GM18861 (cell line): ENCODE results near the gene MKKS.

Source experiments
- ATAC-seq: cut with Tn5 transposase; IDR thresholded peaks from one replicate; pipeline ENCODE4 v1.9.1; 2021; ENCODE audit not compliant: unreplicated experiment

Gene MKKS

GRCh38 chr20:10433623-10434466, at the start of gene MKKS:
Gene MKKS, minus strand, starts transcription at chr20:10434222. Its CDS starts 20,708 bp downstream, at chr20:10413514.
- ATAC-seq: peak; percentile 33

- no peak for ATAC-seq
These were observed 49.7 kb upstream of the MKKS start for GRCh38 chr20:10483691-10484090.

- no peak for ATAC-seq
These were observed 47.7 kb upstream of the MKKS start for GRCh38 chr20:10481676-10482075.

- no peak for ATAC-seq
These were observed 44.9 kb upstream of the MKKS start for GRCh38 chr20:10478930-10479329.

GRCh38 chr20:10478205-10478604, 44.2 kb upstream of the MKKS start:
- ATAC-seq: peak; percentile 74

- ATAC-seq: peak; percentile 71
These were observed 42.3 kb upstream of the MKKS start for GRCh38 chr20:10476319-10476724.

- no peak for ATAC-seq
These were observed 41.2 kb upstream of the MKKS start for GRCh38 chr20:10475225-10475624.

- no peak for ATAC-seq
These were observed 40.7 kb upstream of the MKKS start for GRCh38 chr20:10474606-10475184.

- ATAC-seq: no peak
These were observed 38.8 kb upstream of the MKKS start for GRCh38 chr20:10472871-10473270.

- ATAC-seq: no peak
These were observed 36.3 kb upstream of the MKKS start for GRCh38 chr20:10470276-10470675.

- ATAC-seq: peak; percentile 72
These were observed 35.6 kb upstream of the MKKS start for GRCh38 chr20:10469599-10469998.

GRCh38 chr20:10469056-10469455, 35.0 kb upstream of the MKKS start:
- no peak for ATAC-seq

GRCh38 chr20:10468340-10468845, 34.4 kb upstream of the MKKS start:
- no peak for ATAC-seq

GRCh38 chr20:10467681-10468339, 33.8 kb upstream of the MKKS start:
- ATAC-seq: no peak

- ATAC-seq: no peak
These were observed 32.8 kb upstream of the MKKS start for GRCh38 chr20:10466855-10467254.

- no peak for ATAC-seq
These were observed 32.3 kb upstream of the MKKS start for GRCh38 chr20:10466325-10466724.

- ATAC-seq: no peak
These were observed 31.1 kb upstream of the MKKS start for GRCh38 chr20:10465135-10465534.

GRCh38 chr20:10463622-10464021, 29.6 kb upstream of the MKKS start:
- ATAC-seq: no peak

GRCh38 chr20:10462516-10462915, 28.5 kb upstream of the MKKS start:
- ATAC-seq: no peak

- no peak for ATAC-seq
These were observed 27.5 kb upstream of the MKKS start for GRCh38 chr20:10461495-10461894.

GRCh38 chr20:10454151-10454750, 20.2 kb upstream of the MKKS start:
- ATAC-seq: no peak
